GF-D8 (cell line): Measurements from ENCODE around the gene C14orf39.

ENCODE experiments used
- DNase-seq: peaks from one replicate; lab custom pipeline; 2025; lab: John Stamatoyannopoulos, UW

Gene C14orf39

GRCh38 chr14:60485598-60486251 lies at the start of gene C14orf39:
Gene C14orf39, minus strand, starts transcription at chr14:60486063. Its CDS starts 985 bp downstream, at chr14:60485078.
- no peak for DNase-seq

GRCh38 chr14:60532442-60532841 lies 46.6 kb upstream of the C14orf39 start:
- DNase-seq, result no peak

GRCh38 chr14:60515511-60516289 lies 29.8 kb upstream of the C14orf39 start:
- no peak for DNase-seq

- DNase-seq, result no peak
Measured at GRCh38 chr14:60514741-60515491, 29.1 kb upstream of the C14orf39 start.

GRCh38 chr14:60514378-60514740 lies 28.5 kb upstream of the C14orf39 start:
- DNase-seq, result no peak

DNA sequence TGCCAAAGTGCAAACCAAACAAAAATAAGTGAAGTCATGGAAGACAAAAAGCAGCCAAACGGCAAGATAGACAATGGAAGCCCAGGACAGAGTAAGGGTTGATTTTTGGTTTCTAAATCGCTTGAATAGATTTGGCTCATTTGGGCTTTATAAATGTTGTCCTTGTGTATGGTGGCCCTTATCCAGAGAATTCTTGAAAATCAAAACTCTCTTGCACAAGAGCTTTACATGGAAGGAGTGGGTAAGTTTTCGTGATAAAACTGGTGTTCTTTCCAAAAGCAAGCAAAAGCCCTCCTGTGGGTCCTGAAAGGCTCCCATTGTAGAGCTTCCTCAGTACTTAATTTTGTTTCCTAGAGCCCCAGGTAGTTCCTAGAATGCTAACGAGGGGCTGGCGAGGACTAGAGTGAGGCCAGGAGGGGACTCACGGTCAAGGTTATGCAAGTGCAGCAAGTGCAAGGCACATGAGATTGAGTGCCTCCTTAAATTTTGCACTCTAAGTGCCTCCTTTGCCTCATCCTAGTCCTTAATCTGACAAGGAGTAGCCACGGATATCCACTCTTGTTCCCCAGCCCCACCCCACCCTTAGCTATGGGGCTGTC lies 27.2 kb upstream of the C14orf39 start:
- no peak for DNase-seq

GRCh38 chr14:60512126-60512525 lies 26.3 kb upstream of the C14orf39 start:
- no peak for DNase-seq

- DNase-seq, result no peak
Measured at GRCh38 chr14:60510951-60511599, 25.2 kb upstream of the C14orf39 start.

DNA sequence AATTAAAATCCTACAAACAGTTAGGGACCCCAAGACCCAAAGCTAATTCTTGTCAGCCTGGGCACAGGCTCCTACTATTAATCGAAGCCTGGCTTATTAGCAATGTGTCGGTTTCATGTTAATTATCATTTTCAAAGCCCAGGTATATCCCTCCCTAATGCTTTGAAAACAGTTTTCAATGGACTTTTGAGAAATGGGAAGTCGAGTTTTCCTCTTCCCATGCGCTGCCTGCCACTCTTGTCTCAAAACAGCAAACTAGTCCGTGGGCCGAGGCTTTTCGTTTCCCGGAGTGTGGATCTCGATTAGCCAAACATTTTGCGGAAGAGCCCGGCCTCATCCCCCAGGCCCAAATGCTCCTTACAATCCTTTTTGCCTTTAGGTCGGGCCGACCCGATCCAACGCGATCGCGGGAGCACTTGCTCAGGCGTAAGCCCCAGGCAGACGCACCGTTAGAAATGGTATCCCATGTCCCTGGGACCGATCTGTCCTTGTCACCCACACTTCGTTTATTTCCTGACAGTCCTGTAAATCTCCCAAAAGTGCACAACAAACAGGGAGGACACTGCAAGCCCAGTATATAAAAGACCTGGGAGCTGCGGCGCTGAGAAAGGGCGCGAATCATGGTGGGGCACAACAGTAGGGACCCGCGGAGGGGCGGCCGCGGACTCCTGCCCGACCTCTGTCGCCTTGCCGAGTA lies 24.5 kb upstream of the C14orf39 start:
- no peak for DNase-seq

- DNase-seq, result no peak
Measured at GRCh38 chr14:60509438-60510253, 23.8 kb upstream of the C14orf39 start.

DNA sequence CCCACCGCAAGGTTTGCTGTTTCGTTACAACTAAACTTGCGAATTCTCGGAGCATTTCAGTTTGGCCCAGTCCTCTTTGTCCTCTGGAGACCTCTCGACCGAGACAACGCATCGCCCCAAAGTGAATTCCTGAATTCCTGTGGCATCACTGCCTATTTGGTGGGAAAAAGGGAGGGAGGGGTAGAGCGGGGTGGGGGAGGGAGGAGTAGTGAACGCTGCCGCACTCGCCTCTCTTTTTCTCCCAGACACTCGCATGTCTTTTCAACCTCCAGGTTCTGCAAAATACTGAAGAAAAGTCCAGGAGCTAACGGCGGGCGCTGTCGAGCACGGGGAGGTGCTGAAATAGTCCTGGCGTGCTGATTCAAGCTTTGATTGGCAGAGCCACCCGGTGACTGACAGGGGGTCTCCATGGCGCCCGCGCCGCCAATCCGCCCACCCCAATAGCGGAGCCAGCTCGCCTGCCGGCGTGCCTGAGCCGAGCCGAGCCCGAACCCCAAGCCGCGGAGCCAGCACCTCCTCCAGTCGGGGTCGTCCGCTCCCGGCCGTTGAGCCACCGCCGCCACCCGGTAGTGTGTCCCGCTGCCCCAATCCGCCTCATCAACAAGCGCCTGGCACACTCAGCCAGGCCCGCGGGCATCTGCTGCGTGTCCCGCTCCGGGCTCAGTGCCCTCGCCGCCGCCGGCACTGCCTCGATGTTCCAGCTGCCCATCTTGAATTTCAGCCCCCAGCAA lies 23.0 kb upstream of the C14orf39 start, which contains the start of gene SIX6:
Gene SIX6 (plus strand): TSS at position 440 of the 731 bp plus-strand sequence. CDS start 253 bp downstream, at position 693.
- no peak for DNase-seq

- DNase-seq, result no peak
Measured at GRCh38 chr14:60508363-60508706, 22.5 kb upstream of the C14orf39 start.

DNA sequence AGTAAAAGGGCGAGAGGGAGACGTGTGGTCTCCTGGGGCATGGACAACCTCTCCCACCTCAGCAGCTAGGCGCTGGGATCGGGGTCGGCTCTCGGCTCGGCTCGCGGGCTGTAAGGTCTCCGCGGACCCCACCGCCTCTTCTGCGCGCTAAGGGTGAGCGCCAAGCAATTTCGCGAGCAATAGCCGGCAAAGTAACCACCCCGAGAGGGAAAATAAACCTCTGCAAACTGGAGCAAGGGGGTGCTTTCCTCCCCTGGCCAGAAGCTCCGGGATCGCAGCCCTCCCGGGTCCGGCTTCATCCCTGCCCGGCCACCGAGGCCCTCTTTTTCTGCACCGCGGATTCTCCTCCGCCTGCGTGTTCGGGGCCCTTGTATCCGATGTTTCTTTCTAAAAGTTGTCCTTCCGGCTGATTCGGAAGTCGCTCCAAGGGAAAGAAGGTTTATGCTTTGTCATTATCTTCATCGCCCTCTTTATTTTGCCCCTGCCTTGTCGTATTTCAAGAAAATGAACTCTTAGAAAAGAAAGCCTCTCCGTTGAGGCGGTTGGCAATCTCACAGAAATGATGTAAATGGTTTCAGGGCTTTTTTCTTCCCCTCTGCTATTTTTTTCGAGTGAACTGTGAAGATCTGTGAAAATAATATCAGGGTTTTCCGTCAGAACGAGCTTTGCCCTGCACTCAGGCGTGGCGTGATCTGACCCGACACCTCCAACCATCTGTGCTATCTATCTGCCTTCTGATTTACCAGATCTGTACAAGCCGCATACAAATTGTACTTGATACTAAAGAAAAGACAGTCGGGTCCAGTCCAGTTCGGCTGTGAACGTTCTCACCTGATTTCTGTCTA lies 21.3 kb upstream of the C14orf39 start:
- DNase-seq, result no peak

GRCh38 chr14:60506462-60506984 lies 20.7 kb upstream of the C14orf39 start:
- no peak for DNase-seq

GRCh38 chr14:60506010-60506409 lies 20.1 kb upstream of the C14orf39 start:
- DNase-seq, result no peak

DNA sequence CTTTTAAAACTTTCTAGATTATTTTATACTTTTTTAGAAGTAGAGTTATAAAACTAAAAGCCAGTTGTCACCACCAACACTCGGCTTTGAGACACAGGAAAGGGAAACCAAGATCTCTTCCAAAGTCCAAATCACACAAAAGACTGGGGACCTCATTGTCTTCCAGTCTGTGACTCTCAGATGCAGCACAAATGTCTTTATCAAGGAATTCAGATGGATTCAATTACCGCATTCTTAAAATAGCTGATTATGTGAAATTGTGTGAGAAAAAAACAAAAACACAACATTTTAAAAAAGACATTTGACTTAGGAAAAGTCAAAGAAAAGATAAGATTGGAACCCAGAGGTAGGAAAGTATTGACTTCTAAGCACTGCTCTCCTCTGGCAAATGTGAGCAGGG lies 19.6 kb upstream of the C14orf39 start:
- no peak for DNase-seq

DNA sequence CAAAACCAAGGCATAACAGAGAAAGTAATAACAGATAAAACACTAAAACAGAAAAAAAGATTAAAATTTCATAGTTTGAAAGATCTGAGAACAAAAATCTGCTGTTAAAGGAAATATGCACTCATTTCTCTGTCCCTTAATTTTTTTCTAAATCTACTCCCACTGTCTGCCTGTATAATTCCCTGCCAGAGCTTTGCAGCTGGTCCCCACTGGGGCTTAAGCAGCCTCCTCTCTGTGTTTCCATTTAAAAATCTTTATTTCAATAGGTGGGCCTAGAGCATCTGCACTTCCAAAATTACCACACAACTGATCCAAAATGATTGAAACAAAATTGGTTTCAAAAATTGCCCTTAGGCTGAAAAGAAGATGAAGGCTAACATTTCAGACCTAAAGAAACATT lies 16.7 kb upstream of the C14orf39 start:
- no peak for DNase-seq

GRCh38 chr14:60495946-60496345 lies 10.1 kb upstream of the C14orf39 start:
- DNase-seq, result no peak

- no peak for DNase-seq
Measured at GRCh38 chr14:60490270-60490669, 4.4 kb upstream of the C14orf39 start.
